Chondrocyte (in vitro differentiated cells): ENCODE data around the gene SLC36A4. TPM values are rescaled to one million over a fixed set of nuclear protein-coding genes. Genes with fewer than 3 reads are reported as not detected.

Experiments used
- DNase-seq: peaks from one replicate; pipeline ENCODE4 v3.0.0; 2021; ENCODE audit warnings: mixed read lengths, low spot score
- H3K27ac Mint-ChIP-seq: one replicate; pipeline ENCODE4 v1.8.0; 2021; ENCODE audit warnings: mild to moderate bottlenecking, moderate library complexity, mixed read lengths; ENCODE audit not compliant: unreplicated experiment
- H3K27me3 Mint-ChIP-seq: 2 replicates; pipeline ENCODE4 v1.8.0; 2021; ENCODE audit warnings: low read depth, mixed read lengths
- H3K36me3 Mint-ChIP-seq: 2 replicates; pipeline ENCODE4 v1.8.0; 2021; ENCODE audit warnings: low read depth, mixed read lengths
- H3K4me1 Mint-ChIP-seq: 2 replicates; pipeline ENCODE4 v1.8.0; 2021; ENCODE audit warnings: low read depth, mild to moderate bottlenecking, mixed read lengths
- H3K4me3 Mint-ChIP-seq: one replicate; pipeline ENCODE4 v1.8.0; 2021; ENCODE audit warnings: mild to moderate bottlenecking, moderate library complexity, mixed read lengths; ENCODE audit not compliant: unreplicated experiment
- H3K9me3 Mint-ChIP-seq: 2 replicates; pipeline ENCODE4 v1.8.0; 2021; ENCODE audit warnings: low read depth, mixed read lengths
- CTCF ChIP-seq: fragments of 200-600 bp; sonication (generic); IDR thresholded peaks from 2 replicates; pipeline ENCODE4 v1.5.0; 2021; ENCODE audit warnings: antibody characterized with exemption, mild to moderate bottlenecking, moderate library complexity
- total RNA-seq: library from RNA; stranded (reverse); gene quantifications from 3 replicates; pipeline ENCODE4 v1.2.1, GENCODE V29; 2021

Gene SLC36A4
- total RNA-seq, 1 donor from 2014 or later = 20.9 TPM

GRCh38 chr11:93209466-93209865, 11.7 kb upstream of the SLC36A4 start:
- Mint-ChIP-seq H3K4me1 (no peaks in the 10 kb centered on the region), H3K27me3 (peaks cover 18% of the 10 kb centered on the region), H3K36me3 (peaks cover 8% of the 10 kb centered on the region), H3K9me3 (peaks cover 8% of the 10 kb centered on the region), H3K27ac (no peak overlapping the region), H3K4me3 (no peak overlapping the region)
- no peak for TF ChIP-seq CTCF
- DNase-seq = no peak

- Mint-ChIP-seq H3K4me1 (no peaks in the 10 kb centered on the region), H3K4me3 (no peak overlapping the region), H3K27me3 (peaks cover 20% of the 10 kb centered on the region), H3K27ac (no peak overlapping the region), H3K36me3 (peaks cover 8% of the 10 kb centered on the region), H3K9me3 (peaks cover 8% of the 10 kb centered on the region)
- TF ChIP-seq CTCF = no peak
- no peak for DNase-seq
These were observed 11.0 kb upstream of the SLC36A4 start for GRCh38 chr11:93208663-93209270.

GRCh38 chr11:93199616-93200015, 1.8 kb upstream of the SLC36A4 start:
- no peak for DNase-seq
- peaks cover 13% of the 10 kb centered on the region for H3K4me1 Mint-ChIP-seq
- H3K9me3 Mint-ChIP-seq = no peaks in the 10 kb centered on the region
- H3K4me3 Mint-ChIP-seq = no peak overlapping the region
- H3K27ac Mint-ChIP-seq = no peak overlapping the region
- peaks cover 16% of the 10 kb centered on the region for H3K27me3 Mint-ChIP-seq
- no peak for TF ChIP-seq CTCF
- H3K36me3 Mint-ChIP-seq = peaks cover 2% of the 10 kb centered on the region

- peaks cover 13% of the 10 kb centered on the region for H3K27me3 Mint-ChIP-seq
- peaks cover 13% of the 10 kb centered on the region for H3K4me1 Mint-ChIP-seq
These were observed 539 bp upstream of the SLC36A4 start for GRCh38 chr11:93198215-93198845.

More at GRCh38 chr11:93198215-93198845, 539 bp upstream of the SLC36A4 start:
- no peaks in the 10 kb centered on the region for H3K9me3 Mint-ChIP-seq
- peak overlapping the region; percentile 84 for H3K4me3 Mint-ChIP-seq
- TF ChIP-seq CTCF = no peak
- H3K27ac Mint-ChIP-seq = peak overlapping the region; percentile 96
- DNase-seq = no peak
- H3K36me3 Mint-ChIP-seq = peaks cover 2% of the 10 kb centered on the region
